K562 (cell line): ENCODE results near the gene AHI1. TPM values are rescaled to one million over a fixed set of nuclear protein-coding genes. Genes with fewer than 3 reads are reported as not detected.

Source experiments
- ARID2 ChIP-seq: fragments of 450-650 bp; IDR thresholded peaks from 2 replicates; pipeline ENCODE4 v1.6.1; 2017; ENCODE audit warnings: antibody characterized with exemption, mild to moderate bottlenecking
- ATF1 ChIP-seq, 2 experiments: fragments of 450-650 bp in 1 of 2; IDR thresholded peaks; 2 replicates each; pipeline ENCODE4 v1.6.1; 2016; ENCODE audit warnings: missing compliant biosample characterization in 1 of 2, missing genetic modification characterization in 1 of 2
- CC2D1A ChIP-seq: fragments of 450-650 bp; IDR thresholded peaks from 2 replicates; pipeline ENCODE4 v1.6.1; 2017; ENCODE audit warnings: mild to moderate bottlenecking
- EZH2 ChIP-seq: IDR thresholded peaks from 2 replicates; pipeline ENCODE4 v1.6.1; 2012; ENCODE audit warnings: low read depth, mild to moderate bottlenecking, inconsistent platforms, low read length, borderline replicate concordance
- MAFG ChIP-seq: fragments of 450-650 bp; conservative IDR thresholded peaks from 2 replicates; pipeline ENCODE4 v1.6.1; 2016; ENCODE audit warnings: missing genetic modification characterization, missing compliant biosample characterization
- MAFK ChIP-seq: IDR thresholded peaks from 2 replicates; pipeline ENCODE4 v1.6.1; 2011; ENCODE audit warnings: low read length, improper control_type of control experiment
- NCOA1 ChIP-seq: fragments of 450-650 bp; IDR thresholded peaks from 2 replicates; pipeline ENCODE4 v1.6.1; 2016; ENCODE audit warnings: low read depth
- NFYB ChIP-seq: IDR thresholded peaks from 2 replicates; pipeline ENCODE4 v1.6.1; 2011; ENCODE audit warnings: mild to moderate bottlenecking, moderate library complexity; ENCODE audit not compliant: insufficient read length; ENCODE audit errors: extremely low read depth
- PCBP1 ChIP-seq: fragments of 200-400 bp; formaldehyde crosslinking; IDR thresholded peaks from 2 replicates; pipeline ENCODE4 v1.6.1; 2018; ENCODE audit warnings: mild to moderate bottlenecking, low read depth, low read length; ENCODE audit not compliant: poor library complexity, severe bottlenecking
- RBM17 ChIP-seq: fragments of 200-400 bp; formaldehyde crosslinking; IDR thresholded peaks from 2 replicates; pipeline ENCODE4 v1.6.1; 2017; ENCODE audit warnings: low read depth, mild to moderate bottlenecking, low read length, borderline replicate concordance
- SMARCA4 ChIP-seq: fragments of 450-650 bp; IDR thresholded peaks from 2 replicates; pipeline ENCODE4 v1.6.1; 2016
- ZKSCAN3 ChIP-seq: fragments of 250-450 bp; sonication (Bioruptor Pico); IDR thresholded peaks from 2 replicates; pipeline ENCODE4 v1.4.0; 2020
- ZNF436 ChIP-seq: fragments of 250-450, 450-650 bp; sonication (Bioruptor Pico); formaldehyde crosslinking; IDR thresholded peaks from 2 replicates; pipeline ENCODE4 v1.7.0; 2020; ENCODE audit warnings: mild to moderate bottlenecking
- ZNF76 ChIP-seq: fragments of 250-450 bp; sonication (Bioruptor Pico); IDR thresholded peaks from 2 replicates; pipeline ENCODE4 v1.4.0; 2020; ENCODE audit warnings: mild to moderate bottlenecking, moderate library complexity, borderline replicate concordance
- polyA plus RNA-seq, 8 experiments: library from polyadenylated mRNA; depleted of rRNA in 4 of 8; stranded (reverse) in 5 of 8; unstranded in 3 of 8; fragments of >200 nt; fragmentation: Nextera tagmentation in 2 of 8; fragmentation: Illumina TruSeq in 1 of 8; extraction: Ambion mirVana in 2 of 8; extraction: Trizol in 1 of 8; gene quantifications; 2 replicates each; pipeline versions ENCODE4 v1.2.1 to v1.2.3, GENCODE V29; 2011 to 2014; ENCODE audit warnings: inconsistent platforms in 1 of 8, missing spikeins in 1 of 8
- total RNA-seq, 7 experiments: library from RNA; depleted of rRNA in 6 of 7; stranded (reverse); fragments of >200 nt in 6 of 7; fragmentation: Illumina TruSeq in 2 of 7; extraction: Trizol in 2 of 7; gene quantifications; 2 replicates each; pipeline versions ENCODE4 v1.2.1 to v1.2.3, GENCODE V29; 2011 to 2021; ENCODE audit warnings: low replicate concordance in 1 of 7
- TF ChIP-seq, protein P1 (sequence below): sonication (generic); formaldehyde crosslinking; IDR thresholded peaks from 2 replicates; pipeline ENCODE4 v1.8.1; 2023; ENCODE audit warnings: mild to moderate bottlenecking, missing genetic modification reagents
- TF ChIP-seq, protein P2 (sequence below), 2 experiments: fragments of 450-650 bp; IDR thresholded peaks; 2 replicates each; pipeline ENCODE4 v1.6.1; 2016; ENCODE audit warnings: mild to moderate bottlenecking in 2 of 2, borderline replicate concordance in 1 of 2, low read depth in 1 of 2, moderate library complexity in 1 of 2
- TF ChIP-seq, protein P3 (sequence below), 3 experiments: IDR thresholded peaks in 2 of 3; conservative IDR thresholded peaks in 1 of 3; 2 replicates each; pipeline ENCODE4 v1.5.1; 2011 to 2012; ENCODE audit warnings: low read length in 3 of 3, mild to moderate bottlenecking in 3 of 3, control low read depth in 2 of 3, improper control_type of control experiment in 1 of 3, inconsistent platforms in 1 of 3, low read depth in 1 of 3, mixed read lengths in 1 of 3, moderate library complexity in 1 of 3; ENCODE audit not compliant: insufficient read depth in 2 of 3

AHI1 gene
- total and polyA plus RNA-seq, 9 of the 15 experiments (the other 6 are each of a cell fraction or from before 2014, with no cell fraction given) = 24.7 to 54.9 (median 32.2) TPM

- TF ChIP-seq EZH2 (no peak), ZNF76 (CRISPR knock-in tag) (no peak), RBM17 (no peak), NCOA1 (no peak), ATF1 (CRISPR knock-in tag; IDR thresholded peaks at IDR 0.05) (no peak), ATF1 (tag; IDR thresholded peaks at IDR 0.05) (no peak), CC2D1A (no peak), SMARCA4 (peak; percentile 65), MAFG (tag) (no peak), ZKSCAN3 (CRISPR knock-in tag) (no peak), ARID2 (no peak), NFYB (no peak), ZNF436 (CRISPR knock-in tag) (no peak), MAFK (no peak), PCBP1 (no peak)
- TF ChIP-seq, protein P1, sequence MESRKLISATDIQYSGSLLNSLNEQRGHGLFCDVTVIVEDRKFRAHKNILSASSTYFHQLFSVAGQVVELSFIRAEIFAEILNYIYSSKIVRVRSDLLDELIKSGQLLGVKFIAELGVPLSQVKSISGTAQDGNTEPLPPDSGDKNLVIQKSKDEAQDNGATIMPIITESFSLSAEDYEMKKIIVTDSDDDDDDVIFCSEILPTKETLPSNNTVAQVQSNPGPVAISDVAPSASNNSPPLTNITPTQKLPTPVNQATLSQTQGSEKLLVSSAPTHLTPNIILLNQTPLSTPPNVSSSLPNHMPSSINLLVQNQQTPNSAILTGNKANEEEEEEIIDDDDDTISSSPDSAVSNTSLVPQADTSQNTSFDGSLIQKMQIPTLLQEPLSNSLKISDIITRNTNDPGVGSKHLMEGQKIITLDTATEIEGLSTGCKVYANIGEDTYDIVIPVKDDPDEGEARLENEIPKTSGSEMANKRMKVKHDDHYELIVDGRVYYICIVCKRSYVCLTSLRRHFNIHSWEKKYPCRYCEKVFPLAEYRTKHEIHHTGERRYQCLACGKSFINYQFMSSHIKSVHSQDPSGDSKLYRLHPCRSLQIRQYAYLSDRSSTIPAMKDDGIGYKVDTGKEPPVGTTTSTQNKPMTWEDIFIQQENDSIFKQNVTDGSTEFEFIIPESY (CRISPR knock-in tag) = no peak
- TF ChIP-seq, protein P2, sequence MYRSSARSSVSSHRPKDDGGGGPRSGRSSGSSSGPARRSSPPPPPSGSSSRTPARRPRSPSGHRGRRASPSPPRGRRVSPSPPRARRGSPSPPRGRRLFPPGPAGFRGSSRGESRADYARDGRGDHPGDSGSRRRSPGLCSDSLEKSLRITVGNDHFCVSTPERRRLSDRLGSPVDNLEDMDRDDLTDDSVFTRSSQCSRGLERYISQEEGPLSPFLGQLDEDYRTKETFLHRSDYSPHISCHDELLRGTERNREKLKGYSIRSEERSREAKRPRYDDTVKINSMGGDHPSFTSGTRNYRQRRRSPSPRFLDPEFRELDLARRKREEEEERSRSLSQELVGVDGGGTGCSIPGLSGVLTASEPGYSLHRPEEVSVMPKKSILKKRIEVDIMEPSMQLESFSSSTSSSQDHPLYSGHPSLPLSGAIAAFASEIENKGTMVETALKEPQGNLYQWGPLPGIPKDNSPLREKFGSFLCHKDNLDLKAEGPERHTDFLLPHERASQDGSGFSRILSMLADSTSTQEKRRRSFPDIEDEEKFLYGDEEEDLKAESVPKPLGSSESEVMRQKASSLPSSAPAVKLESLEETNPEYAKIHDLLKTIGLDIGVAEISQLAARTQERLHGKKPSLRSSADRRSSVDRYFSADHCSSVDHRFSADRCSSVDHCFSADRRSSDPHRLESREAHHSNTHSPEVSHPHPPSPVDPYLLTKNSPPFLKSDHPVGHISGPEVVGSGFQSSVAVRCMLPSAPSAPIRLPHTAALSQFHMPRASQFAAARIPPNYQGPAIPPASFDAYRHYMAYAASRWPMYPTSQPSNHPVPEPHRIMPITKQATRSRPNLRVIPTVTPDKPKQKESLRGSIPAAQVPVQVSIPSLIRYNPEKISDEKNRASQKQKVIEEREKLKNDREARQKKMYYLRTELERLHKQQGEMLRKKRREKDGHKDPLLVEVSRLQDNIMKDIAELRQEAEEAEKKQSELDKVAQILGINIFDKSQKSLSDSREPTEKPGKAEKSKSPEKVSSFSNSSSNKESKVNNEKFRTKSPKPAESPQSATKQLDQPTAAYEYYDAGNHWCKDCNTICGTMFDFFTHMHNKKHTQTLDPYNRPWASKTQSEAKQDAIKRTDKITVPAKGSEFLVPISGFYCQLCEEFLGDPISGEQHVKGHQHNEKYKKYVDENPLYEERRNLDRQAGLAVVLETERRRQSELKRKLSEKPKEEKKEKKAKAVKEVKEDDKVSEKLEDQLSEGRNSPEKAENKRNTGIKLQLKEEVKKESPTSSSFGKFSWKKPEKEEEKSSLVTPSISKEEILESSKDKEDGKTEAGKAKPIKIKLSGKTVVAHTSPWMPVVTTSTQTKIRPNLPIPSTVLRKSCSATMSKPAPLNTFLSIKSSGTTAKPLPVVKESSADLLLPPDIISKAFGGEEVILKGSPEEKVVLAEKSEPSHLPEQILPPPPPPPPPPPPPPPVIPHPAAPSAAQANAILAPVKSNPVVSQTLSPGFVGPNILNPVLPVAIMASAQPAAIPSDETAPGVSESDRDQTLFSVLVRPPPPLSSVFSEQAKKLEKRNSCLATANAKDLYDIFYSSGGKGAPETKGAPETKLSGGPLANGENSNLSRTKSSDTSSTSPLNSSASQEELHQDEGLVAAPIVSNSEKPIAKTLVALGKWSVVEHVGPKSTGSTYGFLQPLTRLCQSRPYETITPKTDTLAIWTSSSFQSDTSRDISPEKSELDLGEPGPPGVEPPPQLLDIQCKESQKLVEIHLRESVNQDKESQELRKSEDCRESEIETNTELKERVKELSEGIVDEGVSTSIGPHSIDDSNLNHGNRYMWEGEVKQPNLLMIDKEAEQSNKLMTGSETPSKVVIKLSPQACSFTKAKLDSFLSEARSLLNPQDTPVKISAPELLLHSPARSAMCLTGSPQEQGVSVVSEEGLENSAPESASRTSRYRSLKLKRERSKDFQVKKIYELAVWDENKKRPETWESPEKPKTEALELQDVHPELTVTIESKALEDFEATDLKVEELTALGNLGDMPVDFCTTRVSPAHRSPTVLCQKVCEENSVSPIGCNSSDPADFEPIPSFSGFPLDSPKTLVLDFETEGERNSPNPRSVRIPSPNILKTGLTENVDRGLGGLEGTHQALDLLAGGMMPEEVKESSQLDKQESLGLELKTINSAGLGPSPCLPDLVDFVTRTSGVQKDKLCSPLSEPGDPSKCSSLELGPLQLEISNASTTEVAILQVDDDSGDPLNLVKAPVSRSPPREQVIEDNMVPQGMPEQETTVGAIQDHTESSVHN (IDR thresholded peaks at IDR 0.05; ENCODE audit: borderline replicate concordance in 1 of 2, low read depth in 1 of 2) = no peak
- TF ChIP-seq, protein P3, sequence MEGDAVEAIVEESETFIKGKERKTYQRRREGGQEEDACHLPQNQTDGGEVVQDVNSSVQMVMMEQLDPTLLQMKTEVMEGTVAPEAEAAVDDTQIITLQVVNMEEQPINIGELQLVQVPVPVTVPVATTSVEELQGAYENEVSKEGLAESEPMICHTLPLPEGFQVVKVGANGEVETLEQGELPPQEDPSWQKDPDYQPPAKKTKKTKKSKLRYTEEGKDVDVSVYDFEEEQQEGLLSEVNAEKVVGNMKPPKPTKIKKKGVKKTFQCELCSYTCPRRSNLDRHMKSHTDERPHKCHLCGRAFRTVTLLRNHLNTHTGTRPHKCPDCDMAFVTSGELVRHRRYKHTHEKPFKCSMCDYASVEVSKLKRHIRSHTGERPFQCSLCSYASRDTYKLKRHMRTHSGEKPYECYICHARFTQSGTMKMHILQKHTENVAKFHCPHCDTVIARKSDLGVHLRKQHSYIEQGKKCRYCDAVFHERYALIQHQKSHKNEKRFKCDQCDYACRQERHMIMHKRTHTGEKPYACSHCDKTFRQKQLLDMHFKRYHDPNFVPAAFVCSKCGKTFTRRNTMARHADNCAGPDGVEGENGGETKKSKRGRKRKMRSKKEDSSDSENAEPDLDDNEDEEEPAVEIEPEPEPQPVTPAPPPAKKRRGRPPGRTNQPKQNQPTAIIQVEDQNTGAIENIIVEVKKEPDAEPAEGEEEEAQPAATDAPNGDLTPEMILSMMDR (IDR thresholded peaks at IDR 0.05 in 2 of 3, conservative IDR thresholded peaks at IDR 0.05 in 1 of 3; ENCODE audit: insufficient read depth in 2 of 3, low read depth in 1 of 3, low read length in 3 of 3) = no peak
Measured at GRCh38 chr6:135299256-135299655, 198.3 kb downstream of the AHI1 start (continued).
